Measurements from ENCODE around the gene GAB3.
"Not testable (repeated sequence)": the region's sequence is repeated elsewhere in the genome, so short reads cannot be mapped to it uniquely, and the experiment has no call there.

- TF ChIP-seq, protein P1, sequence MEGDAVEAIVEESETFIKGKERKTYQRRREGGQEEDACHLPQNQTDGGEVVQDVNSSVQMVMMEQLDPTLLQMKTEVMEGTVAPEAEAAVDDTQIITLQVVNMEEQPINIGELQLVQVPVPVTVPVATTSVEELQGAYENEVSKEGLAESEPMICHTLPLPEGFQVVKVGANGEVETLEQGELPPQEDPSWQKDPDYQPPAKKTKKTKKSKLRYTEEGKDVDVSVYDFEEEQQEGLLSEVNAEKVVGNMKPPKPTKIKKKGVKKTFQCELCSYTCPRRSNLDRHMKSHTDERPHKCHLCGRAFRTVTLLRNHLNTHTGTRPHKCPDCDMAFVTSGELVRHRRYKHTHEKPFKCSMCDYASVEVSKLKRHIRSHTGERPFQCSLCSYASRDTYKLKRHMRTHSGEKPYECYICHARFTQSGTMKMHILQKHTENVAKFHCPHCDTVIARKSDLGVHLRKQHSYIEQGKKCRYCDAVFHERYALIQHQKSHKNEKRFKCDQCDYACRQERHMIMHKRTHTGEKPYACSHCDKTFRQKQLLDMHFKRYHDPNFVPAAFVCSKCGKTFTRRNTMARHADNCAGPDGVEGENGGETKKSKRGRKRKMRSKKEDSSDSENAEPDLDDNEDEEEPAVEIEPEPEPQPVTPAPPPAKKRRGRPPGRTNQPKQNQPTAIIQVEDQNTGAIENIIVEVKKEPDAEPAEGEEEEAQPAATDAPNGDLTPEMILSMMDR (conservative IDR thresholded peaks at IDR 0.05; ENCODE audit: low read depth, low read length): not testable (repeated sequence)
- not testable (repeated sequence) for TF ChIP-seq EZH2 (IDR thresholded peaks at IDR 0.05; ENCODE audit: borderline replicate concordance, low read depth, low read length, poor library complexity, severe bottlenecking)
Observed at GRCh38 chrX:154641740-154642139, 109.1 kb downstream of the GAB3 start.
